ENCODE measurements around the gene SESN1. TPM values are rescaled to one million over a fixed set of nuclear protein-coding genes. Genes with fewer than 3 reads are reported as not detected.

Gene SESN1
- total RNA-seq, 4 donors from 2014 or later = 79.8 to 112 (median 90.8) TPM

DNA sequence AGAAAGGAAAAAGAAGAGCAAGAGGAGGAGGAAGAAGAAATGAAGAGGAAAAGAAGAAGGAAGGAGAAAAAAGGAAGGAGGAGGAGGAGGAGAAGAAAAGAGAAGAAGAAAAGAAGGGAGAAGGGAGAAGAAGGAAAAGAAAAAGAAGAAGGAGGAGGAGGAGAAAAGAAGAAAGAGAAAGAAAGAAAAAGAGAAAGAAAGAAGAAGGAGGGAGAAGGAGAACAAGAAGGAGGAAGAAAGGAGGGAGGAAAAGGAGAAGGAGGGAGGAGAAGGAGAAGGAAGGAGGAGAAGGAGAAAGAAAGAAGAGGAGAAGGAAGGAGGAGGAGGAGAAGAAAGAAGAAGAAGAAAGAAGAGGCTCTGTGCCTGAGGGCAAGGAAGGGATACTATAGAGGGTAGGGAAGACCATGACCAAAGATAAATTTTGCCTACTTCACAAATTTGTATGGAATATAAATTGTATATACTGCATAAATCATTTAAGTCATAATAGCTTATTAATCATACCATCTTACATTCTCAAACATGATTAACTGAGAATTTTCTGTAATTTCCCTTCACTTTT is 55.7 kb downstream of the SESN1 start:
- H3K36me3 ChIP-seq = no peaks in the 10 kb centered on the region
- H3K27me3 ChIP-seq = no peaks in the 10 kb centered on the region
- no peak overlapping the region for H3K4me3 ChIP-seq
- TF ChIP-seq, protein P1, sequence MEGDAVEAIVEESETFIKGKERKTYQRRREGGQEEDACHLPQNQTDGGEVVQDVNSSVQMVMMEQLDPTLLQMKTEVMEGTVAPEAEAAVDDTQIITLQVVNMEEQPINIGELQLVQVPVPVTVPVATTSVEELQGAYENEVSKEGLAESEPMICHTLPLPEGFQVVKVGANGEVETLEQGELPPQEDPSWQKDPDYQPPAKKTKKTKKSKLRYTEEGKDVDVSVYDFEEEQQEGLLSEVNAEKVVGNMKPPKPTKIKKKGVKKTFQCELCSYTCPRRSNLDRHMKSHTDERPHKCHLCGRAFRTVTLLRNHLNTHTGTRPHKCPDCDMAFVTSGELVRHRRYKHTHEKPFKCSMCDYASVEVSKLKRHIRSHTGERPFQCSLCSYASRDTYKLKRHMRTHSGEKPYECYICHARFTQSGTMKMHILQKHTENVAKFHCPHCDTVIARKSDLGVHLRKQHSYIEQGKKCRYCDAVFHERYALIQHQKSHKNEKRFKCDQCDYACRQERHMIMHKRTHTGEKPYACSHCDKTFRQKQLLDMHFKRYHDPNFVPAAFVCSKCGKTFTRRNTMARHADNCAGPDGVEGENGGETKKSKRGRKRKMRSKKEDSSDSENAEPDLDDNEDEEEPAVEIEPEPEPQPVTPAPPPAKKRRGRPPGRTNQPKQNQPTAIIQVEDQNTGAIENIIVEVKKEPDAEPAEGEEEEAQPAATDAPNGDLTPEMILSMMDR (IDR thresholded peaks at IDR 0.05) = no peak
- TF ChIP-seq POLR2A (IDR thresholded peaks at IDR 0.05) (no peak), EP300 (IDR thresholded peaks at IDR 0.05) (no peak)
- DNase-seq (ENCODE audit: low spot score in 2 of 2) = no peak
- no peaks in the 10 kb centered on the region for H3K9me3 ChIP-seq
- H3K4me1 ChIP-seq = peaks cover 0 to 11% (median 0%) of the 10 kb centered on the region in 4 donors
- no peak overlapping the region for H3K27ac ChIP-seq

DNA sequence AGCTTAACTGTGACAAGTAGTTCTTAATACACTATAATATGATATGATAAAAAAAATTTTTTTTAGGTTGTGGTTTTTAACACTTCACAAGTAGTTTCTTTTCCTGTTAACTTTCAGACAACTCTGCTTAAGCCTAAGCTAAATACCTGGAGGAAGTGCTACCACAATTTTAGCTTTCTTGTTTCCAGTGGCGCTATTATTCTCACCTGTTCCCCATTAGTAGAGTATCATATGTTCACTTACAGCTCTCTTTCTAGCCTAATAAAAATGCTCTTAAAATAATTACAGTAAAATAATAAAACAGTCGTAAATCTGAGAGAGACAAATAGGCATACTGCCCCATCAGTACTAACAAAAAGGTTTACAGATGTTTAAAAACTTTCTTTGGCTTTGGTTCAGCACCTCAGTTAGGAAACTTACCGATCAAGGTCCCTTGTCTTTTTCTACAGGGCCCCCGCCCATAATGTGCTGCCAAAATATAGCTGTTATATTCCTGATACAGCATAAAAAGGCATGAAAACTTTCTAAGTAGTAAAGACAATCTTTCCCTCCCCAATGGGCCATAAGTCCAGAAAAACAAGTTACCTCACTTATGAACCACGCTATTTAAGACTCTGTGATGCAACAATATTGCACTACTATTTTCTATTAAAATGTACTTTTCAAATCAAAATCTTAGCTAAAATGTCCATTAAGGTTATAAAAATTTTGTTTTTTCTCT is 57.9 kb downstream of the SESN1 start:
- Histone ChIP-seq H3K4me1 (peaks cover 0 to 11% (median 0%) of the 10 kb centered on the region in 4 donors), H3K36me3 (no peaks in the 10 kb centered on the region), H3K27me3 (no peaks in the 10 kb centered on the region), H3K27ac (peak overlapping the region in 1 of 4 donors; percentile 26), H3K4me3 (no peak overlapping the region), H3K9me3 (no peaks in the 10 kb centered on the region)
- 74 to 75% methylated on average over 5 of the region's 5 CpGs for WGBS, 2 donors
- TF ChIP-seq, protein P1 (IDR thresholded peaks at IDR 0.05) = no peak
- no peak for TF ChIP-seq POLR2A (IDR thresholded peaks at IDR 0.05)
- TF ChIP-seq EP300 (IDR thresholded peaks at IDR 0.05) = no peak
- no peak for DNase-seq (ENCODE audit: low spot score in 2 of 2)

DNA sequence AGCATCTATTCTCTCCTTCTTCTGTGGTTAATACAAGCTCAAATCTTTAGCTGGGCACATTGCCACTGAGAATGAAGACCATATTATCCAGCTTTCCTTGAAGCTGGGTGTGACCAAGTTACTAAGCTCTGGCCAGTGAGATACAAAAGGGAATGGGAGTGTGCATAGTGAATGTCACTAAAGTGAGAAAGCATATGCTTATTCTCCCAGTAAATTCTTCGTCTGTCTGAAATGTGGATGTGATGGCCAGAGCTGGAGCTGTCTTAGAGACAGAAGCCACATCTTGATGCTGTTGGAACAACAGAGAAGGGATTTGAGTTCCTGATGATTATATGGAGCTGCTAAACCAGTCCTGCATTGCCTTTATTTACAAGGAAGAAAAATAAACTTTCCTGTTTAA is 60.1 kb downstream of the SESN1 start:
- Histone ChIP-seq H3K4me1 (peaks cover 0 to 11% (median 0%) of the 10 kb centered on the region in 4 donors), H3K27ac (no peak overlapping the region), H3K4me3 (no peak overlapping the region), H3K9me3 (no peaks in the 10 kb centered on the region), H3K27me3 (no peaks in the 10 kb centered on the region), H3K36me3 (no peaks in the 10 kb centered on the region)
- no peak for DNase-seq (ENCODE audit: low spot score in 2 of 2)
- TF ChIP-seq EP300 (IDR thresholded peaks at IDR 0.05) (no peak), POLR2A (IDR thresholded peaks at IDR 0.05) (no peak)
- TF ChIP-seq, protein P1 (IDR thresholded peaks at IDR 0.05) = no peak
- WGBS, 2 donors = 59 to 67% methylated on average over 1 of the region's 1 CpG

DNA sequence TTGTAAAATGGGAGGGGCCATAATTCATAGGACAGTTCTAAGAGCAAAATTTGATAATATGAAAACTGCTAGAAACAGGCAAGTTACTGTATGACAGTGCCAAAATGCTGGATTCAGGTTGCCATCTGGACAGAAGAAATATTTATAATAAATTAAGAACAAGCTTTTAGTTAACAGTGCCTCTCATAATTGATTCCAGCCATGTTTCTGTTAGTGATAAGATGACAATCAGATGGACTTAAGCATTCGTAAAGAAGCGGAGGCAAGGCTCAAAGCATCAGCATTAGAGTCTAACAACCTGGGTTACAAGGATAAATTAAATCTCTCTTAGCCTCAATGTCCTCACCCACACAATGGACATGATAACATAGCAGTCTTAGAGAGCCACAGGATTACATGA is 61.0 kb downstream of the SESN1 start:
- no peaks in the 10 kb centered on the region for H3K9me3 ChIP-seq
- no peak overlapping the region for H3K4me3 ChIP-seq
- no peak overlapping the region for H3K27ac ChIP-seq
- no peaks in the 10 kb centered on the region for H3K27me3 ChIP-seq
- H3K4me1 ChIP-seq = peaks cover 0 to 11% (median 0%) of the 10 kb centered on the region in 4 donors
- TF ChIP-seq, protein P1 (IDR thresholded peaks at IDR 0.05) = no peak
- TF ChIP-seq POLR2A (IDR thresholded peaks at IDR 0.05) (no peak), EP300 (IDR thresholded peaks at IDR 0.05) (no peak)
- DNase-seq (ENCODE audit: low spot score in 2 of 2) = no peak
- WGBS, 2 donors = 81 to 93% methylated on average over 2 of the region's 2 CpGs
- no peaks in the 10 kb centered on the region for H3K36me3 ChIP-seq

DNA sequence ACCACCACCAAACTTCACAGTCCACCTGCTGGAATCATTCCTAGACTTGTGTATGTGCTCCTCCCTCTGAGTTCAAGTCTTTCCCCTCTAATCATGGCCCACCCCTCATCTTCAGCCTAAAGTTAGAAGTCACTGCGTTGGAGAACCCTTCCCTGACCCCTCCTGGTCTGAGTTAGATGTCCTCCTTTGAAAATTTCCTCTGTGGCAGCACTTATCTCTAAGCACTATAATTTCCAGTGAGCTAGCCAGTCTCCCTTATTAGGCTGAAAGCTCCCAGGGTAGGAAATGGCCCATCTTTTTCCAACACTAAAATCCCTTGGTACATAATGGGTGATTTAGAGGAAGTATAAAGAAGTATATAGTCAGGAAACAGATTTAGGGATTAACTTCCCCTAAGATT is 63.2 kb downstream of the SESN1 start:
- Histone ChIP-seq H3K4me1 (peaks cover 0 to 6% (median 0%) of the 10 kb centered on the region in 4 donors), H3K9me3 (peaks cover 0 to 5% (median 0%) of the 10 kb centered on the region in 4 donors), H3K36me3 (no peaks in the 10 kb centered on the region), H3K27ac (no peak overlapping the region), H3K27me3 (no peaks in the 10 kb centered on the region), H3K4me3 (no peak overlapping the region)
- no peak for TF ChIP-seq POLR2A (IDR thresholded peaks at IDR 0.05)
- TF ChIP-seq, protein P1 (IDR thresholded peaks at IDR 0.05) = no peak
- no peak for TF ChIP-seq EP300 (IDR thresholded peaks at IDR 0.05)
- 58 to 79% methylated on average over 1 of the region's 1 CpG for WGBS, 2 donors
- no peak for DNase-seq (ENCODE audit: low spot score in 2 of 2)

All from tibial nerve (tissue), 4 donors.